Left cardiac atrium (tissue), 4 donors: ENCODE measurements around the gene PARM1. TPM values are rescaled to one million over a fixed set of nuclear protein-coding genes. Genes with fewer than 3 reads are reported as not detected.

Source experiments
- ATAC-seq, 2 donors: fragments of 200-7000 bp; cut with Tn5 transposase; one replicate each; pipeline ENCODE4 v1.9.1; 2020; ENCODE audit warnings: mild to moderate bottlenecking in 2 of 2, moderate library complexity in 2 of 2
- DNase-seq: peaks from one replicate; pipeline ENCODE4 v3.0.0-alpha.2; 2020
- intact Hi-C, 2 donors: fragments of 100-400 bp; cut with DNase I; formaldehyde crosslinking; loops; one replicate each; pipeline versions ENCODE4 v1.14.1 to v1.15.1; 2022 to 2023
- long read RNA-seq: library from polyadenylated mRNA; unstranded; transcript quantifications from one replicate; pipeline ENCODE4 v2.0.0, GENCODE V29; 2021
- total RNA-seq, 2 donors: library from RNA; stranded (reverse); fragmentation: NEBNext Ultra II Directional; extraction: Animal tissue kit (Norgen Biotek cat#: 25700); gene quantifications; one replicate each; pipeline ENCODE4 v1.2.1, GENCODE V29; 2021
- donor health status: DM: no; HTN: yes; CAD: no.
- donor health status: DM: no; HTN: yes; CAD: no; lungs with severe emphysema.
- donor health status: DM: yes; HTN: yes; CAD: no.
- donor health status: Dilated cardiomyopathy.

Gene PARM1
- total RNA-seq: 10 to 100 TPM; 89.1 to 91.8 TPM
- long read RNA-seq, full-length matches to known transcripts: 121 of 176 reads
- long read RNA-seq, partial matches to known transcripts: 50 of 176 reads
- long read RNA-seq, other reads (novel, unspliced or antisense): 5 of 176 reads

GRCh38 chr4:74932832-74933561 lies at the start of gene PARM1:
PARM1 (plus strand) TSS chr4:74933116; CDS start chr4:74933328, 212 bp downstream.
- DNase-seq: peak; percentile 92
- ATAC-seq: peak; percentile 96 to 98
- intact Hi-C loops: loop anchor here (5.0 kb wide), 3 partner anchors 119 to 354 kb away; no protein-coding TSS in a partner anchor

GRCh38 chr4:74884266-74884665 lies 48.6 kb upstream of the PARM1 start:
- DNase-seq: no peak
- ATAC-seq: no peak
- intact Hi-C loops: no loop called here

GRCh38 chr4:74886484-74886883 lies 46.4 kb upstream of the PARM1 start:
- ATAC-seq (peak in 1 of 2 donors; percentile 23), DNase-seq (no peak)
- intact Hi-C loops: no loop called here

GRCh38 chr4:74890341-74890740 lies 42.6 kb upstream of the PARM1 start:
- DNase-seq (no peak), ATAC-seq (no peak)
- intact Hi-C loops: no loop called here

- intact Hi-C loops: no loop called here
- ATAC-seq: no peak
These were observed 41.9 kb upstream of the PARM1 start for GRCh38 chr4:74891037-74891436.

GRCh38 chr4:74893171-74893570 lies 39.7 kb upstream of the PARM1 start:
- intact Hi-C loops: no loop called here
- ATAC-seq (no peak), DNase-seq (no peak)

More at GRCh38 chr4:74891037-74891436, 41.9 kb upstream of the PARM1 start:
- no peak for DNase-seq

GRCh38 chr4:74896595-74896994 lies 36.3 kb upstream of the PARM1 start:
- DNase-seq (no peak), ATAC-seq (no peak)
- intact Hi-C loops: no loop called here

GRCh38 chr4:74897386-74897785 lies 35.5 kb upstream of the PARM1 start:
- DNase-seq (no peak), ATAC-seq (no peak)
- intact Hi-C loops: no loop called here

GRCh38 chr4:74900862-74901261 lies 32.1 kb upstream of the PARM1 start:
- no peak for ATAC-seq
- intact Hi-C loops: no loop called here

GRCh38 chr4:74904509-74905065 lies 28.3 kb upstream of the PARM1 start:
- intact Hi-C loops: no loop called here
- no peak for ATAC-seq

More at GRCh38 chr4:74900862-74901261, 32.1 kb upstream of the PARM1 start:
- DNase-seq: no peak

GRCh38 chr4:74906771-74907170 lies 26.1 kb upstream of the PARM1 start:
- no peak for DNase-seq
- intact Hi-C loops: no loop called here

More at GRCh38 chr4:74904509-74905065, 28.3 kb upstream of the PARM1 start:
- DNase-seq: no peak

GRCh38 chr4:74919783-74920182 lies 13.1 kb upstream of the PARM1 start:
- DNase-seq: no peak
- no peak for ATAC-seq
- intact Hi-C loops: loop anchor here in 1 of 2 donors (10.0 kb wide), 1 partner anchor 555 kb away; no protein-coding TSS in a partner anchor

More at GRCh38 chr4:74906771-74907170, 26.1 kb upstream of the PARM1 start:
- ATAC-seq: no peak

- no peak for ATAC-seq
- intact Hi-C loops: loop anchor here in 1 of 2 donors (10.0 kb wide), 1 partner anchor 554 kb away; no protein-coding TSS in a partner anchor
- DNase-seq: no peak
These were observed 12.2 kb upstream of the PARM1 start for GRCh38 chr4:74920704-74921103.

- no peak for ATAC-seq
- intact Hi-C loops: loop anchor here in 1 of 2 donors (10.0 kb wide), 1 partner anchor 553 kb away; no protein-coding TSS in a partner anchor
- DNase-seq: no peak
These were observed 11.4 kb upstream of the PARM1 start for GRCh38 chr4:74921490-74921889.

- DNase-seq (no peak), ATAC-seq (no peak)
- intact Hi-C loops: loop anchor here in 1 of 2 donors (10.0 kb wide), 1 partner anchor 549 kb away; no protein-coding TSS in a partner anchor
These were observed 6.9 kb upstream of the PARM1 start for GRCh38 chr4:74926007-74926406.

- ATAC-seq (no peak), DNase-seq (no peak)
- intact Hi-C loops: loop anchor here (5.0 kb wide), 3 partner anchors 122 to 357 kb away; no protein-coding TSS in a partner anchor
These were observed 2.8 kb upstream of the PARM1 start for GRCh38 chr4:74930162-74930561.

- ATAC-seq: no peak
- no peak for DNase-seq
- intact Hi-C loops: loop anchor here (5.0 kb wide), 3 partner anchors 121 to 356 kb away; no protein-coding TSS in a partner anchor
These were observed 1.5 kb upstream of the PARM1 start for GRCh38 chr4:74931376-74931775.

GRCh38 chr4:74932010-74932409 lies 906 bp upstream of the PARM1 start:
- DNase-seq (peak; percentile 21), ATAC-seq (peak in 1 of 2 donors; percentile 25)
- intact Hi-C loops: loop anchor here (5.0 kb wide), 3 partner anchors 120 to 355 kb away; no protein-coding TSS in a partner anchor

- ATAC-seq (peak; percentile 5 to 43), DNase-seq (peak; percentile 28)
- intact Hi-C loops: loop anchor here (2.0 to 5.0 kb wide), 4 partner anchors 33 to 354 kb away; no protein-coding TSS in a partner anchor
These were observed 673 bp downstream of the PARM1 start for GRCh38 chr4:74933562-74934015.
